HepG2 (cell line): Measurements from ENCODE around the gene RTN1. TPM values are rescaled to one million over a fixed set of nuclear protein-coding genes. Genes with fewer than 3 reads are reported as not detected.

Experiments
- ATF3 ChIP-seq: sonication (generic); formaldehyde crosslinking; IDR thresholded peaks from 2 replicates; pipeline ENCODE4 v1.4.0; 2020; ENCODE audit warnings: missing genetic modification reagents
- CSRNP1 ChIP-seq: sonication (generic); formaldehyde crosslinking; IDR thresholded peaks from 2 replicates; pipeline ENCODE4 v1.8.1; 2023; ENCODE audit warnings: mild to moderate bottlenecking, missing genetic modification reagents
- DNMT3B ChIP-seq: conservative IDR thresholded peaks from 2 replicates; pipeline ENCODE4 v1.6.1; 2016; ENCODE audit warnings: missing biosample characterization, control low read depth
- MATR3 ChIP-seq: sonication (generic); formaldehyde crosslinking; IDR thresholded peaks from 2 replicates; pipeline ENCODE4 v1.4.0; 2020; ENCODE audit warnings: missing genetic modification reagents
- MED1 ChIP-seq: sonication (generic); formaldehyde crosslinking; IDR thresholded peaks from 2 replicates; pipeline ENCODE4 v1.4.0; 2020; ENCODE audit warnings: missing genetic modification reagents
- MLLT10 ChIP-seq: sonication (generic); formaldehyde crosslinking; IDR thresholded peaks from 2 replicates; pipeline ENCODE4 v1.4.0; 2020; ENCODE audit warnings: missing genetic modification reagents
- POGK ChIP-seq: sonication (generic); formaldehyde crosslinking; conservative IDR thresholded peaks from 2 replicates; pipeline ENCODE4 v1.8.0; 2022; ENCODE audit warnings: mild to moderate bottlenecking, moderate library complexity, missing genetic modification reagents
- SRSF9 ChIP-seq: fragments of 200-400 bp; formaldehyde crosslinking; IDR thresholded peaks from 2 replicates; pipeline ENCODE4 v1.6.1; 2018; ENCODE audit warnings: borderline replicate concordance, mild to moderate bottlenecking, low read depth, low read length; ENCODE audit not compliant: insufficient read depth, poor library complexity, severe bottlenecking
- ZGPAT ChIP-seq: IDR thresholded peaks from 2 replicates; pipeline ENCODE4 v1.6.1; 2016; ENCODE audit warnings: mild to moderate bottlenecking
- ZKSCAN8 ChIP-seq: IDR thresholded peaks from 2 replicates; pipeline ENCODE4 v1.6.1; 2016; ENCODE audit warnings: borderline replicate concordance, missing genetic modification reagents, missing compliant biosample characterization
- ZNF263 ChIP-seq: sonication (generic); formaldehyde crosslinking; IDR thresholded peaks from 2 replicates; pipeline ENCODE4 v1.4.0; 2020; ENCODE audit warnings: missing genetic modification reagents
- ZNF414 ChIP-seq: sonication (generic); formaldehyde crosslinking; IDR thresholded peaks from 2 replicates; pipeline ENCODE4 v1.5.0; 2020; ENCODE audit warnings: missing genetic modification reagents
- polyA plus RNA-seq, 8 experiments: library from polyadenylated mRNA; depleted of rRNA in 3 of 8; stranded (reverse) in 7 of 8; unstranded in 1 of 8; fragments of >200 nt; fragmentation: Illumina TruSeq in 4 of 8; extraction: Trizol in 4 of 8; gene quantifications; 2 replicates each; pipeline versions ENCODE4 v1.2.1 to v1.2.3, GENCODE V29; 2011 to 2016; ENCODE audit warnings: low read depth in 4 of 8, missing spikeins in 1 of 8, mixed read lengths in 1 of 8; ENCODE audit not compliant: insufficient read depth in 1 of 8
- total RNA-seq, 5 experiments: library from RNA; depleted of rRNA; stranded (reverse); fragments of >200 nt; fragmentation: Illumina TruSeq; extraction: Trizol; gene quantifications; 2 replicates each; pipeline ENCODE4 v1.2.3, GENCODE V29; 2016; ENCODE audit warnings: low read depth in 1 of 5
- TF ChIP-seq, protein P1 (sequence below): sonication (generic); formaldehyde crosslinking; IDR thresholded peaks from 2 replicates; pipeline ENCODE4 v1.9.0; 2021; ENCODE audit warnings: missing genetic modification reagents, mild to moderate bottlenecking, borderline replicate concordance
- TF ChIP-seq, protein P2 (sequence below): sonication (generic); formaldehyde crosslinking; IDR thresholded peaks from 2 replicates; pipeline ENCODE4 v1.4.0; 2020; ENCODE audit warnings: missing genetic modification reagents, borderline replicate concordance
- TF ChIP-seq, protein P3 (sequence below): sonication (generic); formaldehyde crosslinking; IDR thresholded peaks from 2 replicates; pipeline ENCODE4 v1.4.0; 2020; ENCODE audit warnings: missing genetic modification reagents

The RTN1 gene
- total and polyA plus RNA-seq, 2 of the 13 experiments (the other 11 are each of a cell fraction or from before 2014, with no cell fraction given), result 0.04 to 0.18 TPM

GRCh38 chr14:59919570-59920377, 49.2 kb upstream of the RTN1 start, which contains the start of gene LRRC9 (continued):
- TF ChIP-seq, protein P1, sequence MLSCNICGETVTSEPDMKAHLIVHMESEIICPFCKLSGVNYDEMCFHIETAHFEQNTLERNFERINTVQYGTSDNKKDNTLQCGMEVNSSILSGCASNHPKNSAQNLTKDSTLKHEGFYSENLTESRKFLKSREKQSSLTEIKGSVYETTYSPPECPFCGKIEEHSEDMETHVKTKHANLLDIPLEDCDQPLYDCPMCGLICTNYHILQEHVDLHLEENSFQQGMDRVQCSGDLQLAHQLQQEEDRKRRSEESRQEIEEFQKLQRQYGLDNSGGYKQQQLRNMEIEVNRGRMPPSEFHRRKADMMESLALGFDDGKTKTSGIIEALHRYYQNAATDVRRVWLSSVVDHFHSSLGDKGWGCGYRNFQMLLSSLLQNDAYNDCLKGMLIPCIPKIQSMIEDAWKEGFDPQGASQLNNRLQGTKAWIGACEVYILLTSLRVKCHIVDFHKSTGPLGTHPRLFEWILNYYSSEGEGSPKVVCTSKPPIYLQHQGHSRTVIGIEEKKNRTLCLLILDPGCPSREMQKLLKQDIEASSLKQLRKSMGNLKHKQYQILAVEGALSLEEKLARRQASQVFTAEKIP (CRISPR knock-in tag), result no peak
- TF ChIP-seq, protein P2, sequence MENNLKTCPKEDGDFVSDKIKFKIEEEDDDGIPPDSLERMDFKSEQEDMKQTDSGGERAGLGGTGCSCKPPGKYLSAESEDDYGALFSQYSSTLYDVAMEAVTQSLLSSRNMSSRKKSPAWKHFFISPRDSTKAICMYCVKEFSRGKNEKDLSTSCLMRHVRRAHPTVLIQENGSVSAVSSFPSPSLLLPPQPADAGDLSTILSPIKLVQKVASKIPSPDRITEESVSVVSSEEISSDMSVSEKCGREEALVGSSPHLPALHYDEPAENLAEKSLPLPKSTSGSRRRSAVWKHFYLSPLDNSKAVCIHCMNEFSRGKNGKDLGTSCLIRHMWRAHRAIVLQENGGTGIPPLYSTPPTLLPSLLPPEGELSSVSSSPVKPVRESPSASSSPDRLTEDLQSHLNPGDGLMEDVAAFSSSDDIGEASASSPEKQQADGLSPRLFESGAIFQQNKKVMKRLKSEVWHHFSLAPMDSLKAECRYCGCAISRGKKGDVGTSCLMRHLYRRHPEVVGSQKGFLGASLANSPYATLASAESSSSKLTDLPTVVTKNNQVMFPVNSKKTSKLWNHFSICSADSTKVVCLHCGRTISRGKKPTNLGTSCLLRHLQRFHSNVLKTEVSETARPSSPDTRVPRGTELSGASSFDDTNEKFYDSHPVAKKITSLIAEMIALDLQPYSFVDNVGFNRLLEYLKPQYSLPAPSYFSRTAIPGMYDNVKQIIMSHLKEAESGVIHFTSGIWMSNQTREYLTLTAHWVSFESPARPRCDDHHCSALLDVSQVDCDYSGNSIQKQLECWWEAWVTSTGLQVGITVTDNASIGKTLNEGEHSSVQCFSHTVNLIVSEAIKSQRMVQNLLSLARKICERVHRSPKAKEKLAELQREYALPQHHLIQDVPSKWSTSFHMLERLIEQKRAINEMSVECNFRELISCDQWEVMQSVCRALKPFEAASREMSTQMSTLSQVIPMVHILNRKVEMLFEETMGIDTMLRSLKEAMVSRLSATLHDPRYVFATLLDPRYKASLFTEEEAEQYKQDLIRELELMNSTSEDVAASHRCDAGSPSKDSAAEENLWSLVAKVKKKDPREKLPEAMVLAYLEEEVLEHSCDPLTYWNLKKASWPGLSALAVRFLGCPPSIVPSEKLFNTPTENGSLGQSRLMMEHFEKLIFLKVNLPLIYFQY (CRISPR knock-in tag), result no peak
- no peak for TF ChIP-seq DNMT3B (CRISPR knock-in tag)
- TF ChIP-seq POGK (CRISPR knock-in tag), result peak; percentile 53
- no peak for TF ChIP-seq MATR3
- no peak for TF ChIP-seq MLLT10 (CRISPR knock-in tag)
- TF ChIP-seq MED1 (CRISPR knock-in tag), result 0 out of 2 replicates have a peak, but pooled peaks have one; percentile 22
- no peak for TF ChIP-seq ATF3
- TF ChIP-seq ZKSCAN8, result no peak
- no peak for TF ChIP-seq SRSF9
- TF ChIP-seq ZNF414 (CRISPR knock-in tag), result no peak
- no peak for TF ChIP-seq ZNF263 (CRISPR knock-in tag)
- TF ChIP-seq, protein P3, sequence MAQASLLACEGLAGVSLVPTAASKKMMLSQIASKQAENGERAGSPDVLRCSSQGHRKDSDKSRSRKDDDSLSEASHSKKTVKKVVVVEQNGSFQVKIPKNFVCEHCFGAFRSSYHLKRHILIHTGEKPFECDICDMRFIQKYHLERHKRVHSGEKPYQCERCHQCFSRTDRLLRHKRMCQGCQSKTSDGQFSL, result peak; percentile 24; the same call in 1 of the 2 replicates
- no peak; the same call in 1 of the 2 replicates for TF ChIP-seq ZGPAT (CRISPR knock-in tag)
- no peak for TF ChIP-seq CSRNP1 (CRISPR knock-in tag)
